GM18526 (cell line): ENCODE measurements around the gene LSP1.

ENCODE experiments used
- POLR2A ChIP-seq: IDR thresholded peaks from 3 replicates; pipeline ENCODE4 v1.6.1; 2011; ENCODE audit not compliant: insufficient read length; ENCODE audit errors: extremely low read depth

The LSP1 gene

GRCh38 chr11:1848640-1849430, 4.0 kb upstream of the LSP1 start:
- no peak for TF ChIP-seq POLR2A

GRCh38 chr11:1851468-1852180, 1.3 kb upstream of the LSP1 start:
- no peak for TF ChIP-seq POLR2A

GRCh38 chr11:1852271-1852876, 510 bp upstream of the LSP1 start:
- TF ChIP-seq POLR2A, result no peak

GRCh38 chr11:1853376-1854131, 670 bp downstream of the LSP1 start:
- TF ChIP-seq POLR2A, result no peak

GRCh38 chr11:1854132-1854948, 1.5 kb downstream of the LSP1 start:
- peak; percentile 49 for TF ChIP-seq POLR2A

GRCh38 chr11:1854949-1855885, 2.3 kb downstream of the LSP1 start:
- TF ChIP-seq POLR2A, result no peak

- TF ChIP-seq POLR2A, result no peak
These were observed 3.0 kb downstream of the LSP1 start for GRCh38 chr11:1855886-1856265.

- no peak for TF ChIP-seq POLR2A
These were observed 3.6 kb downstream of the LSP1 start for GRCh38 chr11:1856306-1857005.

GRCh38 chr11:1857064-1857463, 4.2 kb downstream of the LSP1 start:
- TF ChIP-seq POLR2A, result no peak

GRCh38 chr11:1858154-1858553, 5.3 kb downstream of the LSP1 start:
- TF ChIP-seq POLR2A, result no peak

GRCh38 chr11:1858576-1858975, 5.7 kb downstream of the LSP1 start:
- TF ChIP-seq POLR2A, result no peak

- no peak for TF ChIP-seq POLR2A
These were observed 6.1 kb downstream of the LSP1 start for GRCh38 chr11:1859004-1859403.

- TF ChIP-seq POLR2A, result no peak
These were observed 7.2 kb downstream of the LSP1 start for GRCh38 chr11:1860108-1860507.
